Measurements from ENCODE around the gene NTSR1.

Gene NTSR1
- total RNA-seq: 0.31 to 0.40 reads per million in 2 donors

GRCh38 chr20:62708591-62709536, at the start of gene NTSR1:
NTSR1 (plus strand) TSS chr20:62708836; CDS start chr20:62709208, 372 bp downstream.
- no peak for DNase-seq

DNA sequence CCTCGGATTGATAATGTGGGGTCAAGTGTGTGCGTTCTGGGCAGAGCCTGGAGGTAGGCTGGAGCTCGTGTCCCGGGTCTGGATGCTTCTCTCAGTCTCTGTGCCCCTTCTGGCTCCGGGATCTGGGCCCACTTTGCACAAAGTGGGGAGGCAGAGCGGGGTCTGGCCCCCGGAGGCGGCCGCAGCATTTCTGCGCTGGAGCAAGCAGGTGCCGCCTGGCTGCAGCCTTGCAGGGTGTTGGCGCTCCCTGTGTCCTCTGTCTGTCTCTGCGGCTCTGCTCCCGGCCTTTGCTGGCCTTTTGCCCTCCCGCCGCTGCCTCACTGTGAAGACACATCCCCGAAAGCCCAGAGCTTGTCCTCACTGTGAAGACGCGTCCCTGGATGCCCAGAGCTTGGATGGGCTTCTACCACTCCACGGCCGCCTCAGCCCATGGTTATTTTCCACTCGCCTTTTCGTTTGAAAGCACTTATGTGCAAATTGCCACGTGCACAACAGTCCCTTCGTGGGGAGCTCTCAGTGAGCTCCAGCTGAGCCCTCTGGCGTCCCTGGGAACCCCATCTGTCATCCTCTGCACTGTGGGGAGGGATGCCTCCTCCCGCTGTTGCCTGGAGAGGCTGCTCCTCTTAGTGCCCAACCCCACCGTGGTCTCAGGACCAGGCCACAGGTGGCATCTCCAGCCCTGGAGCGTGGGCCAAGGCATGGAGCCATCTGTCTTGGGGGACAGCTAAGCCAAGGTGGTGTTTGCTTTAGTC, 49.0 kb upstream of the NTSR1 start:
- DNase-seq: no peak

- DNase-seq: no peak
Observed at GRCh38 chr20:62660240-62660615, 48.4 kb upstream of the NTSR1 start.

- DNase-seq: no peak
Observed at GRCh38 chr20:62660768-62661167, 47.9 kb upstream of the NTSR1 start.

DNA sequence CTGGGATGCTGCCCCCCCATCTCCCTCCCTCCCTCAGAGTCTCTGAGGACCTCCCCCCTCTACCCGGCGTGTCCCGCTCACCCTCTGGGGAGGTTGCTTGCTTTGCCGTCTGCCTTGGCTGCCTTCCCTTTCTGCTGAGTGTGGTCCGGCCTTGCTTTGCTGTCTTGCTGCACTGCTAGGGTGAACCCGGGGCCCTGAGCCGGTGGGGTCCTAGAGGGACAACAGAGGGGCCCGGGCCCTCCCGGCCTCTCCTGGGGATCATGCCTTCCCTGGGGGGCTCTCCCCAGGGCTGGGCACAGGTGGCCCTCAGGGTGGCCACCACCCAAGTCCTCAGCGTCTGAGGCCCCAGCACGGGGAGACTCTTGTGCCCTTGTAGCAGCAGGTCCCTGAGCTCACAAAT, 47.0 kb upstream of the NTSR1 start:
- no peak for DNase-seq

DNA sequence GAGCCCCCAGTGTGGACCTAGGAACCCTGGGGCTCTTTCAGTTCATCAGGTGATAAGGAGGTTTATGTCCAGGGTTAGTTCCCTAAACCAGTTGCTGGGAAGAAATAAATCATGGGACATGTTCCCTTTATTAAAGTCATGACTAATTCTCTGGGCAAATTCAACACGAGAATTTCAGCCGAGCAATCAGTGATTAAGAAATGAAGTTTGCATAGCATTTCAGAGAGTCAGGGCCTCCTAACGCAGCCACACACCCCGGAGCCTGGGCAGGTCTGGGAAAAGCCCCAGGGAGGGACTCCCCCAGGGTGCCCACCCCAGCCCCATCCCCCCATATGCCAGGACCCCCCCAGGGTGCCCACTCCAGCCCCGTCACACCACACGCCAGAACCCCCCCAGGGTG, 46.2 kb upstream of the NTSR1 start:
- no peak for DNase-seq

GRCh38 chr20:62663145-62664018, 45.3 kb upstream of the NTSR1 start:
- DNase-seq: no peak

DNA sequence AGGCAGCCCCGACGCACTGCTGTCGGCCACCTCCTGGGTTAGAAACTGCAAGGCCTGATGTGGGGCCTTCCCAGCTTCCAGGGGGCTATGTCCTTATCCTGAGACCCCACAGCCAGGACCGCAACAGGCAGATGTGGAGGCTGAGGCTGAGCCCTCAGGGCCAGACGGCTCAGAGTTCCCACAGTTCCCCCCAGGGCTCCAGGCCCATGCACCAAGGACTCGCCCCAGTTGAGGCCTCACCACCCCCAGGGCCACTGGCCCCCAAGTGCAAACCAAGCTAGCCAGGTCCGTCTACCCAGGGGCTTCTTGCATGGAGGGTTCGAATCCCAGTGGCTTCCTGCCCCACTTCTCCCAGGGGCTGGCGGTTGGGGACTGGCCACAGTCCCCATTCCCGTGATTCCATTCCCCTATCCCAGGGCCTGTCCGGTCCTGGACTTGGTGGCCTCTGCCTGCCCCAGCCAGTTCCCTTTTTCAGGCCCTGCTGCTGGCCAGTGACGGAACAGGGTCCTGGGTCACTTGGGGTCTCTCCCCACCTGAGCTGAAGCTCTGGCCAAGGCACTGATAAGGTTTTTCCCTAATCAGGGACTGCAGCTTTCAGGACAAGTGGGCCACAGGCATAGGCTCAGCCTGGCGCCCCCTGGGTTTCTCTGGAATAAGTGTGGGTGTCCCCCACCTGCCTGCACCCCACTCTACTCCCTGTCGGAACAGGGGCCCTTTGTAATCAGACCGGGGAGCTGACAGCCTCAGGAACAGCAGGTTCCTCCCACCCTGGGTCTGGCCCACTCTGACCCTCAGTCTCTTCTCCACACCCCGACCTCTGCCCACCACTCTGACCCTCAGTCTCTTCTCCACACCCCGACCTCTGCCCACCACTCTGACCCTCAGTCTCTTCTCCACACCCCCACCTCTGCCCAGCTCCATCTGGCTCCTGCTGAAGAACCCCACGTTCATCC, 44.3 kb upstream of the NTSR1 start:
- no peak for DNase-seq

GRCh38 chr20:62665153-62665754, 43.4 kb upstream of the NTSR1 start:
- no peak for DNase-seq

- no peak for DNase-seq
Observed at GRCh38 chr20:62665826-62666735, 42.6 kb upstream of the NTSR1 start.

DNA sequence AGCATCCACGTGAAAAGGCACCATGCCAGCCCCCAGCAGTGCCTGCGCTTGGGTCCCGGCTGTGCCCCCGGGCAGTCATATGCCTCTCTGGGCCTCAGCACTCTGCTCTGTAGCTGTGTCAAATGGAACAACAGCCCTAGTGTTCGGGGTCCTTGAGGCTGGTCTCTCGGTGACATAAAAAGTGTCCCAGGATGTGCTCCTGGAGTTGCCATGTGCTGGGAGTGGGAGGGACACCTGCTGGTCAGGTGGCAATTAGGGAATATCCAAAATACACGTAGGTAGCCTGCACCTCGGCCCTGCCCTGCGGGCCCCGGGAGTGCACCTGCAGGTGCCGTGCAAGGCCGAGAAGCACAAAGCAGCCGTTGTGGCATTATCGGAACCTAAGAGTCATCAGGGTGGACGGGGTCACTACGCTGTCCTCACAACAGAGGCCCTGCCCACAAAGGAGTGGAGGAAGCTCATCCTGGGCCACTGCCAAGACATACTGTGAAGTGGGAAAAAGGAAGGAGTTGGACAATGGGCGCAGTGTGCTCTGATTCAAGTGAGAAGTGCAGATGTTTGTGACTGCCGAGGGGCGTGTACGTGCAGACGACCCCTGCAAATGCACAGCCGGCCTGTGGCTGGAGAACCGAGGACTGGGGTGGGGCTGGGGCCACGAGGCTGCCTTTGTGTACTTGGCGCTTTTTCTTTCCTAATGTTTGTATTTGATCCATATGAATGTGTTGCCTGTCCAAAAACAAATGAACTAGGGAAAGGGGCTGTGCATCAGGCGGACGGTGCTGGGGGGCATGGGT, 41.7 kb upstream of the NTSR1 start:
- no peak for DNase-seq

GRCh38 chr20:62667530-62668440, 40.9 kb upstream of the NTSR1 start:
- no peak for DNase-seq

DNA sequence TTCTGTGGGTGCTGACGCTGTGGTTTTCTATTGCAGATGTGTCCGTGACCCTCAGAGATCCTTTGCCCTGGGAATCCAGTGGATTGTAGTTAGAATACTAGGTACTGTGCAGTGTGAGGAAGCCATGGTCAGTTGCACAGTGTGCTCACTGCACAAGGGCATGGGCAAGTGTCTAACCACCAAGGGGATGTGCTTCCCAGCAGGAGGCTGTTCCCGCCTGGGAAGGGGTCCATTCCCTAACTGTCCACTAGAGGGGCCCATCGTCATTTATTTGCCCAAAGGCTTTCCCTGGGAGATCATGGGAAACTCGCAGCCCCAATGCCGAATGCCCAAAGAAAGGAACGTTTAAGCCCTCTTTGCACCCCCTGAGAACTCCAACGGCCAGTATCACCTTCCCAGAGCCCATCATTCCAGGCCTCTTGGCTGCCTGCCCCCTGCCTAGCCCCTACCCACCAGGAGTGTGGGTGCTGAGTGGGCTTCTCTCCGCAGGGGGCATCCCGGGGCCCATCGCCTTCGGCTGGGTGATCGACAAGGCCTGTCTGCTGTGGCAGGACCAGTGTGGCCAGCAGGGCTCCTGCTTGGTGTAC, 40.1 kb upstream of the NTSR1 start:
- peak in 2 of 5 experiments; percentile 18 to 31 for DNase-seq

GRCh38 chr20:62669249-62669648, 39.4 kb upstream of the NTSR1 start:
- no peak for DNase-seq

DNA sequence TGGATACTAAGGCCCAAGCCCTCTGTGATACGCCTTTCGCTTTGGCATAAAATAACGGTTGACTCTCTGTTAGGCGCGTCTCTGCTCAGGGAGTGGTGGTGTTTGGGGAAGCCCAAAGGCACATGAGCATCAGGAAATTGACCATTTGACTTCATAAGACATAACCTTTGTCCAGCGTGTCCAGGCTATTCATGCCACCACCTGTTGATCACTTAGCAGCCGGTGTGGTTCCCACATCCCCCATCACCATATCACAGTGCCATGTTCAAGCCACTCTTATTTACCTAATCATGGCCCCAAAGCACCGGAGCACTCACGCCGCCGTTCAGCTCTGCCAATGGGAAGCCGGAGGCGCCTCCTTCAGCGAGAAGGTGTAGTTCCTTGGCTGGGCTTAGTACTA, 38.5 kb upstream of the NTSR1 start:
- DNase-seq: no peak

DNA sequence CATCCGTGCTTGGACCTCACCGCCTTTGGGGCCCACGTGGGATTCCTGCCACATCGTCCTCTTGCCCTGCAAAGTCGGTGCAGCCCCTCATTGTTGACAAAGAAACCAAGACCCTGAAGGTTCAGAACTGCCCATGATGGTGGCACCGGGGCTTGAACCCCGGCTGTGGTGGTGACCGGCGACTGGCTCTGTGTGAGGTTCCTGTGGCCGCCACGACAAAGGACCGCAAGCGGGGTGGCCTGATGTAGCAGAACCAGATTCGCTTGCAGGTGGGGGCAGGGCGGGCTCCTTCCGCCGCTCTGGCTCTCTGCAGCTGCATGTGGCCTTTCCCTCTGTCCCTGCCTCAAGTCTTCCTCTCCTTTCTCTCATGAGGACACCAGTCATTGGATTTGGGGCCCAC, 37.6 kb upstream of the NTSR1 start:
- DNase-seq: no peak

GRCh38 chr20:62671765-62672164, 36.9 kb upstream of the NTSR1 start:
- no peak for DNase-seq

DNA sequence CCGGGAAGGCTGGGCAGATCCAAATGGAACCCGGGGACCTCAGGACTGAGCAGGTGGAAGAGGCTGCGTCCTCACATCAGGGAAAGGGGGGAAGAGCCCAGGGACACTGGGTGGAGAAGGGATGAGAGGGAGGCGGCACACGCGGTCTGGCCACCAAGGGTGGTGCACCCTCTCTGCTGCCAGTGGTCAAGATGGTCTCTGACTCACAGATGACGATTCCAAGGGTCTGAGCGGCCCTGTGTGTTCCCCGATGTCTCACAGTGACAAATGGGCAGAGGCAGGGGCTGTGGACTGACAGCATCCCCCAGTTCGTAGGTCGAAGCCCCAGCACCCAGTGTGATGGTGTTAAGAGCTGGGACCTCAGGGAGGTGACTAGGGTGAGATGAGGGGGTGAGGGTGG, 34.3 kb upstream of the NTSR1 start:
- no peak for DNase-seq

Data from T-helper 2 cell (primary cell).